HG03457 (cell line): ENCODE results near the gene SELPLG.
"Not testable (repeated sequence)": the region's sequence is repeated elsewhere in the genome, so short reads cannot be mapped to it uniquely, and the experiment has no call there.

ENCODE experiments used
- ATAC-seq: cut with Tn5 transposase; IDR thresholded peaks from one replicate; pipeline ENCODE4 v1.9.1; 2021; ENCODE audit warnings: moderate number of reproducible peaks; ENCODE audit not compliant: unreplicated experiment

Gene SELPLG

DNA sequence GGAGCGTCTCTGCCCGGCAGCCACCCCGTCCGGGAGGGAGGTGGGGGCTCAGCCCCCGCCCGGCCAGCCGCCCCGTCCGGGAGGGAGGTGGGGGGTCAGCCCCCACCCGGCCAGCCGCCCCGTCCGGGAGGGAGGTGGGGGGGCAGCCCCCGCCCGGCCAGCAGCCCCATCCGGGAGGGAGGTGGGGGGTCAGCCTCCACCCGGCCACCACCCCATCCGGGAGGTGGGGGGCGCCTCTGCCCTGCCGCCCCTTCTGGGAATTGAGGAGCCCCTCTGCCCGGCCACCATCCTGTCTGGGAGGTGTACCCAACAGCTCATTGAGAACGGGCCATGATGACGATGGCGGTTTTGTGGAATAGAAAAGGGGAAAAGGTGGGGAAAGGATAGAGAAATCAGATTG, 22.6 kb upstream of the SELPLG start:
- not testable (repeated sequence) for ATAC-seq

GRCh38 chr12:108655812-108656175, 22.1 kb upstream of the SELPLG start:
- not testable (repeated sequence) for ATAC-seq

GRCh38 chr12:108654622-108655021, 20.9 kb upstream of the SELPLG start:
- not testable (repeated sequence) for ATAC-seq

- no peak for ATAC-seq
Measured at GRCh38 chr12:108653922-108654321, 20.2 kb upstream of the SELPLG start.

- no peak for ATAC-seq
Measured at GRCh38 chr12:108653082-108653516, 19.4 kb upstream of the SELPLG start.

- ATAC-seq: no peak
Measured at GRCh38 chr12:108650083-108650482, 16.4 kb upstream of the SELPLG start.

GRCh38 chr12:108649669-108650068, 16.0 kb upstream of the SELPLG start:
- ATAC-seq: no peak

DNA sequence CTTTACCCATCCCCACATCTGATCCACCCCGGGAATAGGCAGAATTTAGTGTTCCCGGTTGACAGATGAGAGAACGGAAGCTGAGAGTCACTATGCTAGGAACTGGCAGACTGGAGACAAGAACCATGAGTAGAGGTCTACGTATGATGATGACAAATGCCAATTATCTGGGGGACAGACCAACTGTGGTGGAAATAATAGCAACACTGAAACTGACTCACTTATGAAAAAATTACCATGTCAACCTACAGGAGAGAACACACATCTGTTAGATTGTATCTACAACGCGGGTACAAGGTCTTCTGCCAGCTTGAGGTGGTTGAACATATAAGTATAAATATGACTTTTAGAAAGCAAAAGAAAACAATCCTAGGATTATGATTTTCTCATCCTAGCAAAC, 15.4 kb upstream of the SELPLG start:
- no peak for ATAC-seq

DNA sequence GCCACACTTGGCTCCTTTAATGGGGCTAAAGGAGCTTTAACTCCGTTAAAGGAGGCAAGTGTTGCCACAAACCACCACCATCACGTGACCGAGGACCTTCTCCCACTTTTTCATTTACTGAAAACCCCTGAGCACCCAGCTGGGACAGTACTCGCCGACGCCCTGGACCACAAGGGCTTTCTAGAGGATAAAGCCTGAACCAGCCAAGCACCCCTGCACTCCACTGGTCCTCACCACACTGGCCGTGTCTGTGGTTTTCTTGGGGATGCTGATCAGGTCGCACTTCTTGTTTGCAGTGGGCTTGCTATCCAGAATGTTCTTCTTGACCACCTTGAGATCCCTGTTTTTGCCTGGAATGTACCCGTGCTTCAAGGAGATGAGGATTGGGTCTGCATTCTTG, 14.7 kb upstream of the SELPLG start:
- no peak for ATAC-seq

DNA sequence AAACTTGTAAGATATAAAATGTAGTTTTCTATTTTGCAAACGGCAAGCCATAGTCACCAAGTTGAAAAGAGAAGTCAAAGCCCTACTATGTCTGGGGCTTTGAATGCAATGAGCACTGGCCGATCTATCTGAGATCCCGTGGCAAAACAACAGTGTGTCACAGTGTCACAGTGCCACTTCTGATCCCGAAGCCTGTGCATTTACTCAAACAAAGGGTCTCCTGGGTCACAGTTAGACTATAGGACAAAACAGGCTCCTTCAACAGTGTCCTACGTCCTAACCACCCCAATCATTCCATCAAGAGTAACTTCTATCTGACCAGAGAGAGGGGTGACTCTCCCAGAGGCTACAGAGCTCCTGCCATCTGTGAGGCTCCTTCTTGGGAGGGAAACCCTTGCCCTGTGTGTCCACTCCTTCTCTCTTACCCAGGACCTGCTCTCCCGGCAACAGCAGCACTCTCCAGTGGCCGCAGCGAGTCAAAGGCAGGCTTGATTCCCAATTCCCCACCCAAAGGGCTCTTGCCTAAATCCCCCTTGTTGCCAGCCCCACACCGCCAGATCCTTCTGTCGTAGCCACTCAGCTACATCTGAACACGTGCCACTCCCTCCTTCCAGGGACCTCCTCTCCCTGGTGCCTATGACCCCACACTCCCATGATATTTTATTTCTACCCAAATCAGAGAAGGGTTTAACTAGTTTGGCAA, 14.0 kb upstream of the SELPLG start:
- ATAC-seq: no peak

GRCh38 chr12:108646600-108647579, 13.2 kb upstream of the SELPLG start:
- ATAC-seq: no peak

DNA sequence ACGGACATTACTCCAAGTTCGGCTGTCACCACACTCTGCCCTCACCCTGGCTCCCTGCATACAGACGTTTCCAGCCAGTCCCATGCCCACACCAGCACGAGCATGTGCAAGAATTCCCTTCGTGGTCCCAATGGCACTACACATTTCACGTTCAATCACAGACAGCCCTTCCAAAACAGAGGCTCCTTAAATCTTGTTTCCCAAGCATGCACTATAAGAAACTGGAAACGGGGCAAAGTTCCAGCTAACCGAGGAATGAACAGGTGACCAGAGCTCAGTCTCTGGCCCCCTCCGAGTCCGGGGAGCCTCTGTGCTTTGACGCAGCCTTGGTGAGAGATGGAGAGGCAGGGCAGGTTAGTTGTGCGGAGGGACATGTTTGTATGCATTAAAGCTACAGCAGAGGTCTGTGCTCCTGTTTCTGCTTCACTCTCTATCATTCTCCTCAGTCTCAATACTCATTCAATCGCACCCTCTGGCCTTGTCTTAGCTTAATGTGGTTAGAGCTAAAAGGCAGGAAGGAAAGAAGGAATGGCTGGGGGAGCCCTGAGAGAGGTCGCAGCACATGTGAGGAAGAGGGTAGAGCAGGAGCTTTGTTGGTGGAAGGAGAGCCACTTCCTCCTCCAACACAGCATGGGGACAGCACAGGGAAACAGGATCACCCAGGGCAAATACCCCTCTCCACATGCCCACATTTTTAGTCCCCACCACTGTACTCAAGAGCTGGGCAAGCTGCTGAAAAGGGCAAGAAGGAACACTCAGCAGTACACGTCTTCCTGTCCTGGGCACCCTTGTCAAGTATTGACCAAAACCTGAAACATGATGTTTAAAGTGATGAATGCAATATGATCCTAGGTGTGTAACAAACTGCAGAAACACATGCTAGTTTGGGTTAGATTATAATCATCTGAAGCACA, 12.2 kb upstream of the SELPLG start:
- ATAC-seq: no peak

DNA sequence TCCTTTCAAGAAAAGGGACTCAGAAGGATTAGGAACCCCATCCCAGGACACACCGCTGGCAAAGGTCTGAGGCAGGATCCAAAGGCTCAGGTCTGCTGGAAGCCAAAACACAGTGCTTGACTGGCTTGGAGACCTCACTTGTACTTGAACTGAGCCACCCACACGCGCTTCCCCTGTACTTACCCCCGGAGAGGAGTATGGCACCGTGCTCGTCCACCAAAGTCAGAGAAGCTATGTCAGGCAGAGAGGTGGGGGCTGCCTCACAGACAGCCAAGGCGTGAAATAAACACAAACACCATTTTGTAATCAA, 11.1 kb upstream of the SELPLG start:
- ATAC-seq: no peak

DNA sequence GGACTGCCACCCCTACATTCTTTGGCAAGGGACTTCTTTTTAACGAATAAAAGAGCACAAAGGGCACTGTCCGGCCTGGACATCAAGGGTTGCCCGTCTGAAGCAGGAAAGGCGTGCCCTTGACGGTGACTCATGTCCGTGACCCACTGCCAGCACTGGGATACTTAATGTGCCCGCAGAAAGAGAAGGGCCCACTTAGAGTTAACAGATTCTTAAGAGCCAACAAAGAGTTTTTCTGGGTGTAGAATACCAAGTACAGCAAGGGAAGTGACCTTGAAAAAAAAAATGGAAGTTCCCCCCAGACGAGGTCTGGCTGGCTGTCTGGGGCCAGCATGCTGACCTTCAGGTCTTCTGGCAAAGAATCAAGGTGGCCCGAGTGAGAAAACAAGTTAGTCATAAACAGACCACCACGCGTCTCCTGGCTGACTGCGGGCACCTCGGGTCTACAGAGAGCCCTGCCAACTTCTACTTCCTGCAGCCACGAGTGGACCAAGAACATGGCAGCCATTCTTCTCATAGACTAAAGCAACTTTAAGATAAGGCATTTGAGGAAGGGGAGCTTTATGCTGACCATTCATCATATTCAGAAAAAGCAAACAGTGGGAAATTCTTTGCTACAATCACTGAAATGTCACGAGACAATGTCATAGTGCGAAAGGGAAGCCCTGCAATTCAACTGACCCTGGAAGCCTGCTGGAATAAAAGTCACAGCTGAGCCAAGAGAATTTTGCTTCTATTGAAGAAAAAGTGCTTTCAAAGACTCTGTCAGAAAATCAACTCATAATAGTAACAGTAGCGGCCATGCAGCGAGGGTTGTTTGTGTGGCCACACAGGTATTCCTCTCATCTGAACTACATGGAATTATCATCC, 10.5 kb upstream of the SELPLG start:
- ATAC-seq: no peak

DNA sequence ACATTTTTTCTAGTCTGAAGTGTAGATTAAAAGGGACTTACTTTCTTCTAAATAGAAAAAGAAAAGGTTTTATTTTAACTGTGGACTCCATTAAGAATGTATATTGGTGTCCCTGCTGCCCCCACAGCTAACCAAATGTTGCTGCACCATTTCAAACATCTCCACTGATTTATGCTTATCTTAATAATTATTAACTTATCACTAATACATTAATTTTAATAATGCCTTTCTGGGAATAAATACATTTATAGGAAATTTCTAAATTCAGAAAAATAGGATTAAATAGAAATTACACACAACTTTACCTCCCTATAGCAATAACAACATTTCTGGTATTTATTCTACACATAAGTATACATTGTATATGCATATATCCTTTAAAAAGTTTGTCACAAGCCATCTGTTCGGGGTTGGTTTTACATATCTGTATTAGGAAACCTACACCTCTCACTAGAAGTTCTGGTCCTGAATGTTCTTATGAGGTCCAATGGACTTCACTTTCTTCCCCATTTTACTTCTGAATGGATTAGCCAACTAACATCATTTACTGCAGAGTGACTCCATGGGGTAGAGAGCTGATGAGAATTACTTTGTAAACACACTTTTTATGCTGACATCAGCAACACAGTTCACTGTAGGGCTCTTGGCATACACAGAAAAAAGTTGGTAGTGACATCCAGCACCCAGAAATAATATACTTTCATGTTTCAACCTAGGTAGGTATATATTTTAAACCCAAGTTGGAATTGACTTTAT, 9.4 kb upstream of the SELPLG start:
- no peak for ATAC-seq

DNA sequence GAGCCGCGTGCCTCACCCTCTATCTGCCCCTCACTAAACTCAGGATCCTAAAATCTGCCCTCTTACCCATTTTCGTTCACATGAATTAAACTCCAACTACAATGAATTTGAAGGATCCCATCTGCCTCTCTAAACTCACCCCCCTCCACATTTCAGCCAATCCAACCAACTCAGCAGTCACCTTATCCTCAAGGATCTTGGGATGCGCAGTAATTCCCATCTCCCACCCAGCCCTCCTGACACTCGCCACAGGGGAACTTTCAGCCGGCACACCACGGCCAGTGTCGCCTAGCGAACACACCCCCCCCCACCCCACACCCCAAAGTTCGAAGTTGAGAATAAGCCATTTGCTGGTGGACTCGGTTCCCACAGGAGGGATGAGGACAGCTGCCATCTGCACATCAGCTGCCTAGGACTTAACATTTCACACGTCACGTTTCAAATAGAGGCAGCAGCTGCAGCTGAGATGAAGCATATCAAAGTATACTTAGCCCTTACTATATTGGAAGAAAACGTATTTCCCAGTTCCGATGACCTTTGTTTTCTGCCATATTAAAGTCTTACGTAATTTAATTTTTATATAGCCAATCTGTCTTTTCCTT, 8.7 kb upstream of the SELPLG start:
- ATAC-seq: no peak

GRCh38 chr12:108641446-108642268, 8.0 kb upstream of the SELPLG start:
- no peak for ATAC-seq

DNA sequence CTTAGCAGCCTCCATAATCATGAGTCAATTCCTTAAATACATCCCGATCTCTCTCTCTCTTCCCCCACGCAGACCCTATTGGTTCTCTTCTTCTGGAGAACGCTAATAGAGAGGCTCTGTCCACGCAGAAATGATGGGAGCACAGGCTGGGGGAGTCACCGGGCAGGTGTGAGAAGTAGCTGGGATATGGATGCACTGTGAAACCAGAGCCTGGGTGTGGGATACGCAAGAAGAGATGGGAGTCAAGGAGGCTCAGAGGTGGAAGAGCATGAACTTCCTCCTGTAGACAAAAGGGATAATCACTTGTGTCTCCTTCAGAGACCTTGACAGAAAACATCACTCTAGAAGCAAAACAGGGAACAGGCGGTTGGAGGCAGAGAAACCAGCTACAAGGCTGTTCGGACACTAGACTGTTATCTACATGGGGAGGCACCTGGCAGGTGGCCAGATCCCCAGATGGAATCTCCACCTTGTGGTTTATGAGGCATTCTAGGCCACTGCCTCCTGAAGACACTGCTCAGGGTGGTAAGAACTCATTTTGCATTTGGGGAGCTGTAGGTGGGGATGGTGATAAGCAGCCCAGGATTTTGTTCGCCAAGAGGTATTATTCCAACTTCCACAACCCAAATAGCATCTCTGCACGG, 7.2 kb upstream of the SELPLG start:
- no peak for ATAC-seq
